Nasal cavity respiratory epithelium epithelial cell of viscerocranial mucosa (primary cell): ENCODE results near the gene MBL2. TPM values are rescaled to one million over a fixed set of nuclear protein-coding genes. Genes with fewer than 3 reads are reported as not detected.

ENCODE experiments used
- total RNA-seq: library from RNA; depleted of rRNA; stranded (reverse); fragments of >200 nt; gene quantifications from 2 replicates; pipeline ENCODE4 v1.2.3, GENCODE V29; 2014

The MBL2 gene
- total RNA-seq = not detected in 2 replicates

GRCh38 chr10:52772623-52773022, at the start of gene MBL2:
TSS of gene MBL2 (minus strand) at chr10:52772784. CDS start at chr10:52771635, 1,149 bp downstream.

